ENCODE data around the gene SOS2. TPM values are rescaled to one million over a fixed set of nuclear protein-coding genes. Genes with fewer than 3 reads are reported as not detected.

SOS2 gene
- total and polyA plus RNA-seq, 2 donors (not counting 3 experiments of a cell fraction or from before 2014, with no cell fraction given), result 6.7 to 21.3 TPM

DNA sequence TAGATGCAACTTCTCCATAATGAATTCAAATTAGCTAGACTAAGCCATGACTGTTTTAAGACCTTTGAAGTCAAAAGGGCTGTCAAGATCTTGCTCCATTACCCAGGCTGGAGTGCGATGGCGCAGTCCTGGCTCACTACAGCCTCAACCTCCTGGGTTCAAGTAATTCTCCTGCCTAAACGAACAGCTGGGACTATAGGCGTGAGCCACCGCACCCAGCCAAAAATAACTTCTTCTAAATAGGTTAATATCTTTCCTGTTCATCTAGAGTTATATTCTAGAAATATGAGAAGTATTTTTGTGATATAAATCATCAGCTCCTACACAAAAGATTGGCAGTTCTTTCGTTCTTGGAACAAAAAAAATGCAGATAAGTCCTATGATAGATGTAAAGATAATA is 39.6 kb upstream of the SOS2 start:
- Histone ChIP-seq H3K9me3 (replicated peaks; ENCODE audit: control insufficient read depth, insufficient read depth, low read length) (no peaks in the 10 kb centered on the region), H3K36me3 (ENCODE audit: control insufficient read depth in 2 of 2, extremely low read depth in 1 of 2, insufficient read depth in 2 of 2, low read length in 2 of 2) (no peaks in the 10 kb centered on the region), H3K4me2 (ENCODE audit: insufficient read depth, low read length) (no peak overlapping the region), H3K79me2 (ENCODE audit: control insufficient read depth, insufficient read depth, low read length) (no peaks in the 10 kb centered on the region), H3K27me3 (ENCODE audit: control insufficient read depth in 2 of 2, insufficient read depth in 2 of 2, low read length in 2 of 2) (no peaks in the 10 kb centered on the region), H2AFZ (ENCODE audit: low read depth, low read length) (no peak overlapping the region), H3K27ac (ENCODE audit: insufficient read depth, low read depth, low read length) (no peak overlapping the region), H4K20me1 (replicated peaks; ENCODE audit: control insufficient read depth, extremely low read depth, insufficient read depth, low read length) (no peaks in the 10 kb centered on the region), H3K9me1 (replicated peaks; ENCODE audit: control insufficient read depth, extremely low read depth, insufficient read depth, low read length) (no peaks in the 10 kb centered on the region), H3K4me1 (ENCODE audit: control insufficient read depth, extremely low read depth, insufficient read depth, low read length) (no peaks in the 10 kb centered on the region), H3K4me3 (replicated peaks in 1 of 3; ENCODE audit: insufficient read depth in 1 of 3, low read depth in 1 of 3, low read length in 3 of 3) (no peak overlapping the region), H3K9ac (replicated peaks; ENCODE audit: extremely low read depth, insufficient read depth, low read length) (no peak overlapping the region)
- dilution Hi-C loops (cut with MboI; ENCODE audit: extremely low pct_ligation_motif_present, low sequenced_read_pairs), result no loop called here
- no TSS peak for BruUV-seq (replicated peaks)
- FAIRE-seq (no peak), DNase-seq (ENCODE audit: low read depth, low spot score) (no peak)
- ChIA-PET CTCF (interaction anchor here (1.4 kb wide), 1 partner anchor 10 kb away, joined by 5 read pairs; no protein-coding TSS in a partner anchor), POLR2A (no interaction called here)
- intact Hi-C loops (cut with micrococcal nuclease), result no loop called here
- TF ChIP-seq GATA2 (IDR thresholded peaks at IDR 0.05; ENCODE audit: insufficient read depth, insufficient read length, low read depth, low read length), result no peak
- no peak for TF ChIP-seq CTCF (IDR thresholded peaks at IDR 0.05; ENCODE audit: extremely low read depth in 1 of 2, insufficient read depth in 1 of 2, low read depth in 1 of 2, low read length in 2 of 2)
- TF ChIP-seq FOS (IDR thresholded peaks at IDR 0.05; ENCODE audit: borderline replicate concordance, insufficient read depth, low read length), result no peak
- no peak for TF ChIP-seq POLR2AphosphoS5 (IDR thresholded peaks at IDR 0.05; ENCODE audit: insufficient read depth, low read depth, low read length)
- TF ChIP-seq, protein P1, sequence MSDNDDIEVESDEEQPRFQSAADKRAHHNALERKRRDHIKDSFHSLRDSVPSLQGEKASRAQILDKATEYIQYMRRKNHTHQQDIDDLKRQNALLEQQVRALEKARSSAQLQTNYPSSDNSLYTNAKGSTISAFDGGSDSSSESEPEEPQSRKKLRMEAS (IDR thresholded peaks at IDR 0.05; ENCODE audit: insufficient read depth, insufficient read length), result no peak
- no peak for TF ChIP-seq POLR2A (IDR thresholded peaks at IDR 0.05; ENCODE audit: low read depth, low read length)
- TF ChIP-seq MYC (IDR thresholded peaks at IDR 0.05; ENCODE audit: low read depth, low read length), result no peak
- no peak for TF ChIP-seq JUN (IDR thresholded peaks at IDR 0.05; ENCODE audit: borderline replicate concordance, insufficient read depth, insufficient read length, low read depth)
- no peak for TF ChIP-seq EZH2 (IDR thresholded peaks at IDR 0.05; ENCODE audit: borderline replicate concordance, low read depth, low read length, severe bottlenecking)
